Keratinocyte (primary cell): ENCODE data around the gene SPTBN1.

ENCODE experiments used
- EZH2 ChIP-seq: IDR thresholded peaks from one replicate; pipeline ENCODE4 v1.6.1; 2012; ENCODE audit warnings: inconsistent platforms, mild to moderate bottlenecking, low read length, moderate library complexity
- TF ChIP-seq, protein P1 (sequence below), 3 experiments: IDR thresholded peaks in 1 of 3; conservative IDR thresholded peaks in 1 of 3; optimal IDR thresholded peaks in 1 of 3; 2 replicates in 2 of 3; 3 replicates in 1 of 3; pipeline versions ENCODE3 to v1.5.1; 2011; ENCODE audit warnings: low read length in 3 of 3, mild to moderate bottlenecking in 3 of 3, moderate library complexity in 2 of 3, control low read depth in 1 of 3, inconsistent platforms in 1 of 3; ENCODE audit not compliant: insufficient read depth in 2 of 3; ENCODE audit errors: extremely low read depth in 1 of 3

DNA sequence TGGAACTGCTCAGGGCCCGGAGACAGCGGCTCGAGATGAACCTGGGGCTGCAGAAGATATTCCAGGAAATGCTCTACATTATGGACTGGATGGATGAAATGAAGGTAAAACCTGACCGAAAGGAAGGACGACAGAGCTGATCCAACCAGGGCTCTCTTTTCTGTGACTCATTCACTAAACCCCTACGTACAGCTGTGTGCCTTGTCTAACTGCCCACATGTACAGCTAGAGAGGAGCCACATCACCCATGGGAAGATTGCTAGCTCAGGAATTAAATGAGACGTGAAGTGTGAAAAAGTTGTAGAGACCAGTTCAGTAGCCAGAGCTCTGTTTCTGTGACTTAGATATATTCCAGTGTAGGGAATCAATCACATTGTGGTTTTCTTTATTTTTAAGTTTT, 170.0 kb downstream of the SPTBN1 start:
- TF ChIP-seq, protein P1, sequence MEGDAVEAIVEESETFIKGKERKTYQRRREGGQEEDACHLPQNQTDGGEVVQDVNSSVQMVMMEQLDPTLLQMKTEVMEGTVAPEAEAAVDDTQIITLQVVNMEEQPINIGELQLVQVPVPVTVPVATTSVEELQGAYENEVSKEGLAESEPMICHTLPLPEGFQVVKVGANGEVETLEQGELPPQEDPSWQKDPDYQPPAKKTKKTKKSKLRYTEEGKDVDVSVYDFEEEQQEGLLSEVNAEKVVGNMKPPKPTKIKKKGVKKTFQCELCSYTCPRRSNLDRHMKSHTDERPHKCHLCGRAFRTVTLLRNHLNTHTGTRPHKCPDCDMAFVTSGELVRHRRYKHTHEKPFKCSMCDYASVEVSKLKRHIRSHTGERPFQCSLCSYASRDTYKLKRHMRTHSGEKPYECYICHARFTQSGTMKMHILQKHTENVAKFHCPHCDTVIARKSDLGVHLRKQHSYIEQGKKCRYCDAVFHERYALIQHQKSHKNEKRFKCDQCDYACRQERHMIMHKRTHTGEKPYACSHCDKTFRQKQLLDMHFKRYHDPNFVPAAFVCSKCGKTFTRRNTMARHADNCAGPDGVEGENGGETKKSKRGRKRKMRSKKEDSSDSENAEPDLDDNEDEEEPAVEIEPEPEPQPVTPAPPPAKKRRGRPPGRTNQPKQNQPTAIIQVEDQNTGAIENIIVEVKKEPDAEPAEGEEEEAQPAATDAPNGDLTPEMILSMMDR (optimal IDR thresholded peaks at IDR 0.05 in 1 of 3, IDR thresholded peaks at IDR 0.05 in 1 of 3, conservative IDR thresholded peaks at IDR 0.05 in 1 of 3; ENCODE audit: extremely low read depth in 1 of 3, insufficient read depth in 2 of 3, low read length in 3 of 3): no peak
- TF ChIP-seq EZH2: no peak
